ENCODE results near the gene TNFAIP2.
"Not testable (repeated sequence)": the region's sequence is repeated elsewhere in the genome, so short reads cannot be mapped to it uniquely, and the experiment has no call there.

DNA sequence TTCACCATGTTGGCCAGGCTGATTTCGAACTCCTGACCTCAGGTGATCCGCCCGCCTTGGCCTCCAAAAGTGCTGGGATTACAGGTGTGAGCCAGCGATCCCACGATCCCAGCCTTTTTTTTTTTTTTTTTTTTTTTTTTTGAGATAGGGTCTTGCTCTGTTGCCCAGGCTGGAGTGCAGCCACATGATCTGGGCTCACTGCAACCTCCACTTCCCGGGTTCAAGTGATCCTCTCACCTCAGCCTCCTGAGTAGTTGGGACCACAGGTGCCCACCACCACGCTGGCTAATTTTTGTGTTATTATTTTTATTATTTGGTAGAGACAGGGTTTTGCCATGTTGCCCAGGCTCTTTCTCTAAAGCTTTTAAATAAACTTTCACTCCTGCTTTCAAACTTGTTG lies 5.8 kb upstream of the TNFAIP2 start:
- TF ChIP-seq, protein P1, sequence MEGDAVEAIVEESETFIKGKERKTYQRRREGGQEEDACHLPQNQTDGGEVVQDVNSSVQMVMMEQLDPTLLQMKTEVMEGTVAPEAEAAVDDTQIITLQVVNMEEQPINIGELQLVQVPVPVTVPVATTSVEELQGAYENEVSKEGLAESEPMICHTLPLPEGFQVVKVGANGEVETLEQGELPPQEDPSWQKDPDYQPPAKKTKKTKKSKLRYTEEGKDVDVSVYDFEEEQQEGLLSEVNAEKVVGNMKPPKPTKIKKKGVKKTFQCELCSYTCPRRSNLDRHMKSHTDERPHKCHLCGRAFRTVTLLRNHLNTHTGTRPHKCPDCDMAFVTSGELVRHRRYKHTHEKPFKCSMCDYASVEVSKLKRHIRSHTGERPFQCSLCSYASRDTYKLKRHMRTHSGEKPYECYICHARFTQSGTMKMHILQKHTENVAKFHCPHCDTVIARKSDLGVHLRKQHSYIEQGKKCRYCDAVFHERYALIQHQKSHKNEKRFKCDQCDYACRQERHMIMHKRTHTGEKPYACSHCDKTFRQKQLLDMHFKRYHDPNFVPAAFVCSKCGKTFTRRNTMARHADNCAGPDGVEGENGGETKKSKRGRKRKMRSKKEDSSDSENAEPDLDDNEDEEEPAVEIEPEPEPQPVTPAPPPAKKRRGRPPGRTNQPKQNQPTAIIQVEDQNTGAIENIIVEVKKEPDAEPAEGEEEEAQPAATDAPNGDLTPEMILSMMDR (conservative IDR thresholded peaks at IDR 0.05 in 1 of 2, IDR thresholded peaks at IDR 0.05 in 1 of 2; ENCODE audit: extremely low read depth in 1 of 2, insufficient read depth in 1 of 2, low read depth in 1 of 2, low read length in 2 of 2): not testable (repeated sequence)
- not testable (repeated sequence) for TF ChIP-seq EZH2 (IDR thresholded peaks at IDR 0.05; ENCODE audit: borderline replicate concordance, low read length)
